HG03354 (cell line): ENCODE measurements around the gene DHX35.

ENCODE experiments used
- ATAC-seq: cut with Tn5 transposase; IDR thresholded peaks from one replicate; pipeline ENCODE4 v1.9.1; 2021; ENCODE audit warnings: mild to moderate bottlenecking; ENCODE audit not compliant: unreplicated experiment, poor library complexity, severe bottlenecking

Gene DHX35

GRCh38 chr20:39082622-39083398 lies 120.7 kb downstream of the DHX35 start:
- no peak for ATAC-seq

- ATAC-seq = no peak
Measured at GRCh38 chr20:39083761-39084160, 121.6 kb downstream of the DHX35 start.

- ATAC-seq = no peak
Measured at GRCh38 chr20:39089029-39089428, 126.9 kb downstream of the DHX35 start.
